HG02973 (cell line): Measurements from ENCODE around the gene ATN1.

ENCODE experiments used
- ATAC-seq: cut with Tn5 transposase; IDR thresholded peaks from one replicate; pipeline ENCODE4 v1.9.1; 2021; ENCODE audit warnings: moderate library complexity; ENCODE audit not compliant: unreplicated experiment

ATN1 gene

GRCh38 chr12:6968426-6968825, 40.7 kb downstream of the ATN1 start:
- no peak for ATAC-seq

GRCh38 chr12:6970096-6970527, 42.4 kb downstream of the ATN1 start:
- ATAC-seq: no peak

- no peak for ATAC-seq
These were observed 46.4 kb downstream of the ATN1 start for GRCh38 chr12:6974180-6974579.

- ATAC-seq: no peak
These were observed 47.7 kb downstream of the ATN1 start for GRCh38 chr12:6975297-6976032.

- no peak for ATAC-seq
These were observed 49.9 kb downstream of the ATN1 start for GRCh38 chr12:6977653-6978052.

- ATAC-seq: no peak
These were observed 50.4 kb downstream of the ATN1 start for GRCh38 chr12:6978188-6978587.

GRCh38 chr12:6978611-6979011, 50.9 kb downstream of the ATN1 start:
- no peak for ATAC-seq

GRCh38 chr12:6979021-6979420, 51.3 kb downstream of the ATN1 start:
- no peak for ATAC-seq

GRCh38 chr12:6979453-6979852, 51.7 kb downstream of the ATN1 start:
- ATAC-seq: no peak

- ATAC-seq: no peak
These were observed 52.3 kb downstream of the ATN1 start for GRCh38 chr12:6980075-6980474.

- no peak for ATAC-seq
These were observed 53.0 kb downstream of the ATN1 start for GRCh38 chr12:6980740-6981139.

GRCh38 chr12:6981152-6982052, 53.6 kb downstream of the ATN1 start:
- ATAC-seq: no peak

GRCh38 chr12:6982532-6982931, 54.8 kb downstream of the ATN1 start:
- no peak for ATAC-seq

GRCh38 chr12:6987956-6988553, 60.3 kb downstream of the ATN1 start:
- ATAC-seq: no peak
